Ovary (tissue), 3 donors: Measurements from ENCODE around the gene RBBP7.

Experiments
- CTCF ChIP-seq, 3 donors: fragments of 450-650 bp in 2 of 3; fragments of 200-600 bp in 1 of 3; IDR thresholded peaks; one replicate each; pipeline versions ENCODE4 v1.5.1 to v1.8.0; 2016 to 2022; ENCODE audit warnings: antibody characterized with exemption in 3 of 3, mild to moderate bottlenecking in 1 of 3
- POLR2A ChIP-seq: fragments of 450-650 bp; IDR thresholded peaks from one replicate; pipeline ENCODE4 v1.6.1; 2017; ENCODE audit warnings: antibody characterized with exemption, mild to moderate bottlenecking, moderate library complexity
- donor health status: DM: no; HTN: no; CAD: no.

GRCh38 chrX:16807548-16807947, 62.6 kb downstream of the RBBP7 start:
- TF ChIP-seq CTCF (IDR thresholded peaks at IDR 0.05): no peak
- TF ChIP-seq POLR2A: no peak
